Panc1 (cell line): Measurements from ENCODE around the gene SSH2. TPM values are rescaled to one million over a fixed set of nuclear protein-coding genes. Genes with fewer than 3 reads are reported as not detected.
A peak's percentile ranks its signal among the peaks of the same experiment; 100 is the strongest.

Experiments used
- ATAC-seq: fragments of 200-7000 bp; cut with Tn5 transposase; 2 replicates; pipeline ENCODE4 v1.9.1; 2020; ENCODE audit warnings: mild to moderate bottlenecking, moderate library complexity
- BruUV-seq: library from RNA; stranded (reverse); fragments of 400-500 nt; replicated peaks from 2 replicates; lab custom pipeline; 2021; lab: Mats Ljungman, UMichigan
- CTCF ChIA-PET: fragments of 300-600 bp; sonication (Branson Sonifier 250); formaldehyde crosslinking; loops from one replicate; lab custom pipeline; 2022; ENCODE audit warnings: antibody characterized with exemption; lab: Charles Lee
- POLR2A ChIA-PET: fragments of 300-600 bp; sonication (Branson Sonifier 250); formaldehyde crosslinking; loops from one replicate; lab custom pipeline; 2022; ENCODE audit warnings: antibody characterized with exemption; lab: Charles Lee
- DNase-seq: peaks from one replicate; pipeline ENCODE4 v3.0.0-alpha.2; 2010; ENCODE audit warnings: low read depth, low spot score
- H3K27ac ChIP-seq: 2 replicates; pipeline ENCODE4 v1.5.1; 2011; ENCODE audit warnings: mild to moderate bottlenecking, low read length, inconsistent platforms
- H3K27me3 ChIP-seq: fragments of 200-500 bp; sonication (Bioruptor generic); 2 replicates; pipeline ENCODE4 v1.6.0; 2014; ENCODE audit warnings: low read length, inconsistent platforms; ENCODE audit not compliant: control insufficient read depth, insufficient read depth
- H3K36me3 ChIP-seq: fragments of 200-500 bp; sonication (Bioruptor generic); 2 replicates; pipeline ENCODE4 v1.5.1; 2014; ENCODE audit warnings: inconsistent platforms, mild to moderate bottlenecking, low read length, moderate library complexity; ENCODE audit not compliant: control insufficient read depth, insufficient read depth
- H3K4me1 ChIP-seq: 2 replicates; pipeline ENCODE4 v1.5.1; 2011; ENCODE audit warnings: inconsistent platforms, mild to moderate bottlenecking, low read length, moderate library complexity; ENCODE audit not compliant: control insufficient read depth, insufficient read depth
- H3K4me3 ChIP-seq, 2 experiments: 2 replicates each; pipeline ENCODE4 v1.5.1; 2011 to 2012; ENCODE audit warnings: low read depth in 2 of 2, low read length in 2 of 2, mild to moderate bottlenecking in 2 of 2, inconsistent platforms in 1 of 2, moderate library complexity in 1 of 2
- H3K9me3 ChIP-seq: fragments of 200-500 bp; sonication (Bioruptor generic); 2 replicates; pipeline ENCODE4 v1.5.1; 2014; ENCODE audit warnings: low read depth, mild to moderate bottlenecking, inconsistent platforms, low read length, moderate library complexity; ENCODE audit not compliant: control insufficient read depth, insufficient read depth
- POLR2AphosphoS5 ChIP-seq: IDR thresholded peaks from 2 replicates; pipeline ENCODE4 v1.6.1; 2012; ENCODE audit warnings: mild to moderate bottlenecking, low read depth, low read length, moderate library complexity
- REST ChIP-seq, 2 experiments: IDR thresholded peaks; 2 replicates each; pipeline ENCODE4 v1.6.1; 2011 to 2012; ENCODE audit warnings: low read depth in 2 of 2, control low read depth in 1 of 2, low read length in 1 of 2, mild to moderate bottlenecking in 1 of 2, moderate library complexity in 1 of 2; ENCODE audit not compliant: insufficient read depth in 1 of 2
- SIN3A ChIP-seq: IDR thresholded peaks from 2 replicates; pipeline ENCODE4 v1.6.1; 2012; ENCODE audit warnings: low read depth, mild to moderate bottlenecking, low read length, moderate library complexity, borderline replicate concordance; ENCODE audit not compliant: insufficient read depth
- TCF7L2 ChIP-seq: IDR thresholded peaks from 2 replicates; pipeline ENCODE4 v1.6.1; 2011; ENCODE audit warnings: mild to moderate bottlenecking, low read depth, low read length, inconsistent platforms
- in situ Hi-C: cut with HindIII; loops from 2 replicates; pipeline ENCODE4 v1.10.0; 2016; ENCODE audit warnings: low sequenced_read_pairs, low pct_unique_long_range_greater_than_20kb
- intact Hi-C: fragments of 100-400 bp; cut with micrococcal nuclease; formaldehyde crosslinking; loops from one replicate; pipeline ENCODE4 v1.10.0; 2022; ENCODE audit not compliant: unreplicated experiment
- total RNA-seq: library from RNA; stranded (reverse); gene quantifications from one replicate; pipeline ENCODE4 v1.2.1, GENCODE V29; 2021; ENCODE audit not compliant: unreplicated experiment
- TF ChIP-seq, protein P1 (sequence below): fragments of 450-650 bp; IDR thresholded peaks from 2 replicates; pipeline ENCODE4 v1.5.1; 2017; ENCODE audit warnings: mild to moderate bottlenecking

SSH2 gene
- total RNA-seq, 1 experiment from 2014 or later = 30.6 TPM

DNA sequence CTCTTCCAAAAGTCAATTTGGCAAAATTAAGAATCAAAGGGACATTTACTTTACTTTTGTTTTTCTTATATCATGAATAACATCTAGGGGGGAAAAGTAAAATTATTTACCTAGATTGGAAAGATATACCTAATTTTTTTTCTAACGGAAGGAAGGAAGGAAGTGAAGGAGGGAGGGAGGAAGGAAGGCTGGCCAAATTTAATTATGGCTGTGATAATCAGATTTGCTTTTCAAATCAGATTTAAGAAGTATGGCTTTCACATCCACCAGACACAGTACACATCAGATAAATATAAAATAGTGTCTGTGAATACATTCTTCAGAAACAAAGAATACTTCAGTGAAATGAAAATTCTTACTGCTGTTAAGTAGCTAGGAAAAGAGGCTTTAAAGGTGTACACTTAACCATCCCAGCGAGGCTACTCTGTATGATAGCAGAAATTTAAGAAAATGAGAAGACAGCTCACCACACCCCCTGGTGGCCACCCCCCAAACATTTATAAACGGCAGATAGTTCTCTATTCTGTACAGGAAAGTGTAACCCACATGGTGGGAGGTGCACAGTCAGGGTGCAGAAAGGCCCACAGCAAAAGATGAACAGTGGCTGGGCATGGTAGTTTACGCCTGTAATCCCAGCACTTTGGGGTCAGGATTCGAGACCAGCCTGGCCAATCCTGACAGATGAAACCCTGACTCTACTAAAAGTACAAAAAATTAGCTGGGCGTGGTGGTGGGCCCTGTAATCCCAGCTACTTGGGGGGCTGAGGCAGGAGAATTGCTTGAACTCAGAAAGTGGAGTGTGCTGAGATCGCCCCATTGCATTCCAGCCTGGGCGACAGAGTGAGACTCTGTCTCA lies 150.8 kb downstream of the SSH2 start:
- H3K27ac ChIP-seq = no peak overlapping the region
- intact Hi-C loops = loop anchor here (1.0 kb wide), 1 partner anchor 140 kb away; no protein-coding TSS in a partner anchor

GRCh38 chr17:29777663-29778062 lies 152.4 kb downstream of the SSH2 start:
- Histone ChIP-seq H3K4me3 (no peak overlapping the region), H3K9me3 (no peaks in the 10 kb centered on the region), H3K27me3 (no peaks in the 10 kb centered on the region), H3K4me1 (0 out of 2 replicates have a peak, but pooled peaks cover 3% of the 10 kb centered on the region), H3K36me3 (no peaks in the 10 kb centered on the region), H3K27ac (no peak overlapping the region)
- TF ChIP-seq, protein P1, sequence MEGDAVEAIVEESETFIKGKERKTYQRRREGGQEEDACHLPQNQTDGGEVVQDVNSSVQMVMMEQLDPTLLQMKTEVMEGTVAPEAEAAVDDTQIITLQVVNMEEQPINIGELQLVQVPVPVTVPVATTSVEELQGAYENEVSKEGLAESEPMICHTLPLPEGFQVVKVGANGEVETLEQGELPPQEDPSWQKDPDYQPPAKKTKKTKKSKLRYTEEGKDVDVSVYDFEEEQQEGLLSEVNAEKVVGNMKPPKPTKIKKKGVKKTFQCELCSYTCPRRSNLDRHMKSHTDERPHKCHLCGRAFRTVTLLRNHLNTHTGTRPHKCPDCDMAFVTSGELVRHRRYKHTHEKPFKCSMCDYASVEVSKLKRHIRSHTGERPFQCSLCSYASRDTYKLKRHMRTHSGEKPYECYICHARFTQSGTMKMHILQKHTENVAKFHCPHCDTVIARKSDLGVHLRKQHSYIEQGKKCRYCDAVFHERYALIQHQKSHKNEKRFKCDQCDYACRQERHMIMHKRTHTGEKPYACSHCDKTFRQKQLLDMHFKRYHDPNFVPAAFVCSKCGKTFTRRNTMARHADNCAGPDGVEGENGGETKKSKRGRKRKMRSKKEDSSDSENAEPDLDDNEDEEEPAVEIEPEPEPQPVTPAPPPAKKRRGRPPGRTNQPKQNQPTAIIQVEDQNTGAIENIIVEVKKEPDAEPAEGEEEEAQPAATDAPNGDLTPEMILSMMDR = no peak
- TF ChIP-seq SIN3A (no peak), REST (IDR thresholded peaks at IDR 0.05; ENCODE audit: insufficient read depth in 1 of 2, low read depth in 2 of 2, low read length in 1 of 2) (no peak), POLR2AphosphoS5 (no peak), TCF7L2 (no peak)
- POLR2A ChIA-PET = interaction anchor here (0.7 kb wide), 1 partner anchor 139 kb away, joined by 3 read pairs; no protein-coding TSS in a partner anchor
- CTCF ChIA-PET = interaction anchor here (0.7 to 2.5 kb wide), 2 partner anchors 75 to 138 kb away, joined by 7 to 38 read pairs; no protein-coding TSS in a partner anchor
- DNase-seq (no peak), ATAC-seq (no peak)
- intact Hi-C loops = no loop called here
- in situ Hi-C loops = no loop called here
- TSS peak; percentile 25 for BruUV-seq

More for the DNA sequence above, 150.8 kb downstream of the SSH2 start:
- no peak overlapping the region for H3K4me3 ChIP-seq
- H3K9me3 ChIP-seq = no peaks in the 10 kb centered on the region
- no peak for TF ChIP-seq TCF7L2
- TF ChIP-seq, protein P1 = peak; percentile 84
- no peaks in the 10 kb centered on the region for H3K36me3 ChIP-seq
- in situ Hi-C loops = no loop called here
- POLR2A ChIA-PET = interaction anchor here (0.6 to 0.7 kb wide), 4 partner anchors 26 to 155 kb away, joined by 3 to 16 read pairs (median 3); no protein-coding TSS in a partner anchor
- ATAC-seq (peak; percentile 95), DNase-seq (peak; percentile 35)
- 0 out of 2 replicates have a peak, but pooled peaks cover 3% of the 10 kb centered on the region for H3K4me1 ChIP-seq
- CTCF ChIA-PET = interaction anchor here (0.6 to 2.5 kb wide), 14 partner anchors 21 to 319 kb away, joined by 3 to 38 read pairs (median 4); no protein-coding TSS in a partner anchor
- H3K27me3 ChIP-seq = no peaks in the 10 kb centered on the region
- BruUV-seq = no TSS peak
